ENCODE measurements around the gene THY1.
A peak's percentile ranks its signal among the peaks of the same experiment; 100 is the strongest.

Gene THY1

DNA sequence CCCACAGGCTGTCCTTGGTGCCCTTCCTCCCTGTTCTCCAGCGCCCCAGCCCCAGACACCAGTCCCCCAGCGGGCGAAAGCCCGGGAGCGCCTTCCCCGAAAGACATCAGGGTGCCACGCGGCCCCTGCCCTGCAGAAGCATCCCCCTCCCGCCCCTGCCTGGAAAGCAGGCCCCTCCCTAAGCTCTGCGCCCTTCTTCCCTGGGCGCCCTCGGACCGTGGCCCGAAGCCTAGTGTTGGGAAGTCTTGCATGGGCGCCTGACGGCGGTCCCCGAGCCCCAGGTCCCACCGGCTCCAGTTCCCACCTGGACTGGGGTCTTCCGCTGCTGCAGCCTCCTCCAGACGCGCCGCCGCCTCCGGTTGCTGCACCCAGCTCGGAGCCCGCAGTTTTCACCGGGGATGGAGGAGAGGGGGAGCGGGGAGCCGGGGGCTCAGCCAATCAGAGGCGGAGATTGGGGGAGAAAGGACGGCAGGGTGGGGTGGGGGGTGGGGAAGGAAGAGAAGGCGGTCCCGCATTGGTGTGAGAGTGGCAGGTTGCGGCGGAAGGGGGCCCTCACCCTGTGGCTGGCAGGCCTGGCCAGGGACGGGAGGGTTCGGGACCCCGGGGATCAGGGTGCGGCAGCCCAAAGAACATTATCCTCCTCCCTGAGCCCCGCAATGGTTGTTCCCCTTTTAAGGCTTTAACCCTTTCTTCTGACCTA lies at the start of gene THY1:
Gene THY1 (minus strand): TSS at position 364 of the 700 bp plus-strand sequence. CDS start 2,267 bp downstream, outside the sequence.
- TF ChIP-seq, protein P1, sequence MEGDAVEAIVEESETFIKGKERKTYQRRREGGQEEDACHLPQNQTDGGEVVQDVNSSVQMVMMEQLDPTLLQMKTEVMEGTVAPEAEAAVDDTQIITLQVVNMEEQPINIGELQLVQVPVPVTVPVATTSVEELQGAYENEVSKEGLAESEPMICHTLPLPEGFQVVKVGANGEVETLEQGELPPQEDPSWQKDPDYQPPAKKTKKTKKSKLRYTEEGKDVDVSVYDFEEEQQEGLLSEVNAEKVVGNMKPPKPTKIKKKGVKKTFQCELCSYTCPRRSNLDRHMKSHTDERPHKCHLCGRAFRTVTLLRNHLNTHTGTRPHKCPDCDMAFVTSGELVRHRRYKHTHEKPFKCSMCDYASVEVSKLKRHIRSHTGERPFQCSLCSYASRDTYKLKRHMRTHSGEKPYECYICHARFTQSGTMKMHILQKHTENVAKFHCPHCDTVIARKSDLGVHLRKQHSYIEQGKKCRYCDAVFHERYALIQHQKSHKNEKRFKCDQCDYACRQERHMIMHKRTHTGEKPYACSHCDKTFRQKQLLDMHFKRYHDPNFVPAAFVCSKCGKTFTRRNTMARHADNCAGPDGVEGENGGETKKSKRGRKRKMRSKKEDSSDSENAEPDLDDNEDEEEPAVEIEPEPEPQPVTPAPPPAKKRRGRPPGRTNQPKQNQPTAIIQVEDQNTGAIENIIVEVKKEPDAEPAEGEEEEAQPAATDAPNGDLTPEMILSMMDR (IDR thresholded peaks at IDR 0.05; ENCODE audit: insufficient read depth, low read depth, low read length, missing control alignments): no peak
- H3K4me3 ChIP-seq (ENCODE audit: low read length): no peak within 1 kb of the TSS
- DNase-seq (ENCODE audit: low read depth): no peak

DNA sequence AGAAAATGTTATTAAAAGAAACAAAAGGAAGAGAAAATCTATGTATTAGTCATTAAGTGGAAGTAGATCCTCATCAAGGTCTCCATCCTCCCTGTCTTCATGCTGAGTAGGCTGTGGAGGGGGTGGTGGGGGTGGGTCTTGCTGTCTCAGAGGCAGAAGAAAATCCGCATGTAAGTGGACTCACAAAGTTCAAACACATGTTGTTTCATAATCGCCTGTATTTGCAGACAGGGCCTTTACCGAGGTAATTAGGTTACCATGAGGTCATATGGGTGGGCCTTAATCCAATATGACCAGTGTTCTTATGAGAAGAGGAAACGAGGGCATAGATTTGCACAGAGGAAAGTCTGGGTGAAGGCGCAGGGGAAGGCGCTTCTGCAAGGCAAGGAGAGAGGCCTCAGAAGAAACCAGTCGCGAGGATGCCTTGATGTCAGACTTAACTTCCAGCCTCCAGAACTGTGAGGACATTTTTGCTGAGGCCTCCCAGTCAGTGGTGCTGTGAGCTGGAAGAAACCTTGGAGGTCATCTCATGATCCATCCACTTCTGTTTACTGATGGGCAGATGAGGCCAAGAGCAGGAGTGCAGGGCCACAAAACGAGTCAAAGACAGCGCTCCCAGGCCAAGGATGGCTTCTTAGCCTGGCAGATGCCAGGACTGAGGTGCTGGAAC lies 49.3 kb upstream of the THY1 start:
- DNase-seq (ENCODE audit: low read depth): no peak
- H3K4me3 ChIP-seq (ENCODE audit: low read length): no peak overlapping the region
- TF ChIP-seq, protein P1 (IDR thresholded peaks at IDR 0.05; ENCODE audit: insufficient read depth, low read depth, low read length, missing control alignments): no peak

DNA sequence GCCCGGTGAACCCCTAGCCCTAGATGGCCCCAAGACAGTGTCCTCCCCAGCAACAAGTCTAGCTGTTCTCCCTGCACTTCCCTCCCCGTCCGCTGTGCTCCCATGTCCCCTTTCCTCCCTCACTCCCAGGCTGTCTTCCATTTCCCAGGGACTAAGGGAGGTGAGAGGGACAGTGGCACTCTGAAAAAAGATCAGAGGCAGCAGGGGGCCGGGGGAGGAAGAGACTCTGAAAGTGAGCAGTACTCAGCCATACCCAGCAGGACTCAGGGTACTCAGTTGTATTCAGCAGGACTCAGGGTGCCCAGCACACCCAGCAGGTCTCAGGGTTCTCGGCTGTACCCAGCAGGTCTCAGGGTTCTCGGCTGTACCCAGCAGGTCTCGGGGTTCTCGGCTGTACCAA lies 48.4 kb upstream of the THY1 start:
- H3K4me3 ChIP-seq (ENCODE audit: low read length): no peak overlapping the region
- TF ChIP-seq, protein P1 (IDR thresholded peaks at IDR 0.05; ENCODE audit: insufficient read depth, low read depth, low read length, missing control alignments): no peak
- no peak for DNase-seq (ENCODE audit: low read depth)

DNA sequence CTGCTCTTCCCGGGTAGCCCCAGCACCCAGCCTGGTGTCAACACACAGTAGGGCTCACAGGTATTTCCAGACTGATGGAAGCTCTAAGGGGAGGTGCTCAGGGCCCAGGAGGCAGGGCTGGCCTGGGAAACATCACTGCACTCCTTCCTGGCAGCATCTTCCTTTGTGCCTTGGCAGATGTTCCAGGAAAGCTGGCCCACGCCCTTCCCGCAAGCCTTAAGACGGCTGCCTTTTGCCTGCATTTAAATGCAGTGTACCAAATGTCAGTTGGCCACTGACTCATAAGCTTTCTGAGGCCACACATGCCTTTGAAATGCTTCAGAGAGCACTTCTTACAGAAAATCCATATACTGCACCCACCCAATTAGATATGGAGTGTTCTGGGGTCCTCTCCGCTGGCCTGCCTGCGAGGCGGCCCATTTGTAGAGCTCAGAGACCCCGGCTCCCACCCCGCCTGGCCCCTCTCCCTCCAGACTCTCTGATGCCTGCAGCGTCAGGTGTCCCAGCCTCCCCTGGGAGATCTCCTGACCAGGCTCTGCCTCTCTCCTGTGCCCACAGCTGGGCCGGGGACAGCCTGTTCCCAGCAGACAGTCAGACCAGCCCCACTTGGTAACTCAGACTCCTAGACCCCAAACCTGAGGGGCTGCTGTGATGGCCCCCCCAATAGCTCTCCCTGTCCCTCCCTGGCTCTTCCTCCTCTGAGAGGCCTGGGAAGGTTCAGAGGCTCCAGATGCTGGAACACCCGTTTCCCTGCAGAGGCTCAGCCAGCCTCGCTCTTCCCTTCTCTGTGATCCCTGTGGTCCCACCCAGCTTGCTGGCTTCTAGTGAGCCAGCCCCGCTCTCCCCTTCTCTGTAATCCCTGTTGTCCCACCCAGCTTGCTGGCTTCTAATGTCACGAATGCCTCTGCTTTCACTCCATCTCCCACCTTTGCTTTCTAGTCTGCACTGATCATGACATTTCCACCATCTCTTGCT lies 47.6 kb upstream of the THY1 start:
- TF ChIP-seq, protein P1 (IDR thresholded peaks at IDR 0.05; ENCODE audit: insufficient read depth, low read depth, low read length, missing control alignments): no peak
- DNase-seq (ENCODE audit: low read depth): peak; percentile 89
- H3K4me3 ChIP-seq (ENCODE audit: low read length): no peak overlapping the region

DNA sequence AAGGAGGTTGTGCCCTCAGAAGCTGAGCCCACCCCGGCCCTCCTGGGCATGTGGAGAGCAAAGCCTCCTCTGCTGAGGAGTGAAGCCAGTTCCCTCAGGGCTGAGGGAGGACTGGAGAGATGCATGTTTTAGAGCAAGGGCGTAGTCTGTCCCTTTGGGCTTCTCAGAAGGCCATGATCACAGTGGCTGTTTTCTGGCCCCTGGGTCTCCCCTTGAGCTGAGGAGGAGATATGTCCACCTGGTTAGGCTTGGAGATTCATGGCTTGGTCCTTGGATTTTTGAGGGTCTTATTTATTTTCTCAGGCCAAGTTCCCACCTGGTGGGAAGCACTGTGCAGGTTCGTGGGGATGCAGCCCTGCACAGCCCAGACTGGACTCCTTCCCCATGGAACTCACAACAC lies 46.5 kb upstream of the THY1 start:
- TF ChIP-seq, protein P1 (IDR thresholded peaks at IDR 0.05; ENCODE audit: insufficient read depth, low read depth, low read length, missing control alignments): no peak
- no peak for DNase-seq (ENCODE audit: low read depth)
- no peak overlapping the region for H3K4me3 ChIP-seq (ENCODE audit: low read length)

DNA sequence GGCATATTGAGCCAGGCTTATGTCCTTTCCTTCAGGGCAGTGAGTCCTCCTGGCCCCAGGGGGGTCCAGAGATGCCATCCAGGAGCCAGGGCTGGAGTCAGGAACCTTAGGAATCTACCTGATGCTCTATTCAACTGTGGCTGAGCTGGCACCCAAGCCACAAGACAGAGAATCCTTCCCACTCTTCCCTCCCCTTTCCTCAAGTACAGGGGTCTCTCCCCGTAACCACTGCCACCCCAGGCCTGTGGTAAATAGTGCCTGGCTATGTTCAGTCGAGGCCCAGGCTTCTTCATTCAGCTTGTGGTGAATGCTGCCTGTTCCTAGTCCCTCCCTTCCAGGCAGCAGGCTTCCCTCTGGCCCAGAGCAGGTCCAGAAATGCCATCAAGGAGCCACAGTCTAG lies 45.5 kb upstream of the THY1 start:
- DNase-seq (ENCODE audit: low read depth): no peak
- TF ChIP-seq, protein P1 (IDR thresholded peaks at IDR 0.05; ENCODE audit: insufficient read depth, low read depth, low read length, missing control alignments): no peak
- H3K4me3 ChIP-seq (ENCODE audit: low read length): no peak overlapping the region

Measured in epithelial cell of esophagus (primary cell).